Ascending aorta (tissue), 2 donors: ENCODE data around the gene PRELID1. TPM values are rescaled to one million over a fixed set of nuclear protein-coding genes. Genes with fewer than 3 reads are reported as not detected.

Source experiments
- DNase-seq, 2 donors: peaks; one replicate each; pipeline ENCODE4 v3.0.0-alpha.2; 2019; ENCODE audit warnings: low spot score in 2 of 2
- H3K27ac ChIP-seq, 2 donors: fragments of 200-600 bp; sonication (generic); one replicate each; pipeline ENCODE4 v1.5.1; 2016 to 2017; ENCODE audit warnings: mild to moderate bottlenecking in 1 of 2
- H3K27me3 ChIP-seq: fragments of 200-600 bp; sonication (generic); one replicate; pipeline ENCODE4 v1.5.1; 2017
- H3K36me3 ChIP-seq, 2 donors: fragments of 200-600 bp; sonication (generic); one replicate each; pipeline ENCODE4 v1.5.1; 2016
- H3K4me1 ChIP-seq, 2 donors: fragments of 200-600 bp; sonication (generic); one replicate each; pipeline ENCODE4 v1.5.1; 2016 to 2017; ENCODE audit warnings: mild to moderate bottlenecking in 1 of 2
- H3K4me3 ChIP-seq, 2 donors: fragments of 200-600 bp; sonication (generic); one replicate each; pipeline ENCODE4 v1.5.1; 2016 to 2017; ENCODE audit warnings: mild to moderate bottlenecking in 1 of 2
- H3K9me3 ChIP-seq, 2 donors: fragments of 200-600 bp; sonication (generic); one replicate each; pipeline ENCODE4 v1.5.1; 2016
- intact Hi-C: fragments of 100-400 bp; cut with DNase I; formaldehyde crosslinking; loops from one replicate; pipeline ENCODE4 v1.15.1; 2023
- total RNA-seq: library from RNA; depleted of rRNA; stranded (reverse); fragments of >200 nt; gene quantifications from one replicate; pipeline ENCODE4 v1.1.0, GENCODE V29; 2016
- TF ChIP-seq, protein P1 (sequence below), 3 experiments: fragments of 200-600 bp in 2 of 3; fragments of 450-650 bp in 1 of 3; sonication (generic) in 2 of 3; IDR thresholded peaks; one replicate each; pipeline ENCODE4 v1.5.1; 2016 to 2019; ENCODE audit warnings: antibody characterized with exemption in 3 of 3, mild to moderate bottlenecking in 1 of 3, moderate library complexity in 1 of 3

Gene PRELID1
- total RNA-seq, 1 donor from 2014 or later: 376 TPM

DNA sequence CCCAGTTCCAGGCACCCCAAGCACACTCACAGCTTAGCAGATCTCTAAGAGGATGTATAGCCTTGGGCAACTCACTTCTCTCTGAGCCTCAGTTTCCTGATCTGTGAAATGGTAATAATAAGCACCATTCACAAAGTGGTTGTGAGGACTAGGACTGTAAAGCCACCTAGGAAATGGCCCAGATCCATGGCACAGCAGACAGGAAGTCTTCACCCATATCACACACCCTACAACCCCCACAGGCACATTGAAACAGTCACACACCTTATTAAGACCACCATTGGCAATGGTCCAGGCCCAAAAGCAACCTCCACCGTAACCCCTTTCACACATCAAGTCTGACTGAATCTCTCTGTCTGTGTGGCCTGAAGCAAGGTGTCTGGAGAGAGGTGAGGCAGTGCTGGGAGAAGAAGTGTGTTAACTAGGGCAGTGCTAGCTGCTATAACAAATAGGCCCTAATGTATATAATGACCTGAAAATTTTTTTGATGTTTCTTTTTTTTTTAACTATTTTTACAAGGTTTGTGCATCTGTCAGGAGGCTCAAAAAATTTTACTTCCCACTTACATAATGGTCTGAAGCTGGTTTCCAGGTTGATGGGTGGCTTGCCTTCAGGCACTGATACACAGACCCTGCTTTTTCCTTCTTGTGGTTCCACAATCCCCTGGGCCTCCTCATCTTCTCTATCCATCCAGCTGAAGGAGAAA is 51.7 kb downstream of the PRELID1 start:
- intact Hi-C loops: no loop called here
- H3K4me1 ChIP-seq: peaks cover 3 to 7% of the 10 kb centered on the region in 2 donors
- no peak for DNase-seq
- H3K9me3 ChIP-seq: no peaks in the 10 kb centered on the region
- H3K27ac ChIP-seq: no peak overlapping the region
- TF ChIP-seq, protein P1, sequence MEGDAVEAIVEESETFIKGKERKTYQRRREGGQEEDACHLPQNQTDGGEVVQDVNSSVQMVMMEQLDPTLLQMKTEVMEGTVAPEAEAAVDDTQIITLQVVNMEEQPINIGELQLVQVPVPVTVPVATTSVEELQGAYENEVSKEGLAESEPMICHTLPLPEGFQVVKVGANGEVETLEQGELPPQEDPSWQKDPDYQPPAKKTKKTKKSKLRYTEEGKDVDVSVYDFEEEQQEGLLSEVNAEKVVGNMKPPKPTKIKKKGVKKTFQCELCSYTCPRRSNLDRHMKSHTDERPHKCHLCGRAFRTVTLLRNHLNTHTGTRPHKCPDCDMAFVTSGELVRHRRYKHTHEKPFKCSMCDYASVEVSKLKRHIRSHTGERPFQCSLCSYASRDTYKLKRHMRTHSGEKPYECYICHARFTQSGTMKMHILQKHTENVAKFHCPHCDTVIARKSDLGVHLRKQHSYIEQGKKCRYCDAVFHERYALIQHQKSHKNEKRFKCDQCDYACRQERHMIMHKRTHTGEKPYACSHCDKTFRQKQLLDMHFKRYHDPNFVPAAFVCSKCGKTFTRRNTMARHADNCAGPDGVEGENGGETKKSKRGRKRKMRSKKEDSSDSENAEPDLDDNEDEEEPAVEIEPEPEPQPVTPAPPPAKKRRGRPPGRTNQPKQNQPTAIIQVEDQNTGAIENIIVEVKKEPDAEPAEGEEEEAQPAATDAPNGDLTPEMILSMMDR (IDR thresholded peaks at IDR 0.05): no peak
- H3K27me3 ChIP-seq: no peaks in the 10 kb centered on the region
- H3K4me3 ChIP-seq: no peak overlapping the region
- no peaks in the 10 kb centered on the region for H3K36me3 ChIP-seq

DNA sequence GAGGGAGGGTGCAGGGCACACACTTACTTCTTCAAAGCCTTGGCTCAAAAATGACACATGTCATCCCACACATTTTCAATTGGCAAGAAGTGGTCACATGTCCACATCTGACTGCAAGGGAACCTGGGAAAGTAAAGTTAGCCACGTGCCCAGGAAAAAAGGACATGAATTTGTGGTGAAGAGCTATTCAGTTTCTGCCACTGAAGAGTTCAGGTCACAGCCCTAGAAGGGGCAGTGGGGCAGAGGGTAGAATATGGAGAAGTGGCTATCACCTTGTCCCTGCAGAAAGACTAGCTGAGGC is 52.2 kb downstream of the PRELID1 start:
- TF ChIP-seq, protein P1 (IDR thresholded peaks at IDR 0.05): no peak
- intact Hi-C loops: no loop called here
- Histone ChIP-seq H3K9me3 (no peaks in the 10 kb centered on the region), H3K4me1 (peaks cover 0 to 3% of the 10 kb centered on the region in 2 donors), H3K27ac (no peak overlapping the region), H3K36me3 (no peaks in the 10 kb centered on the region), H3K27me3 (no peaks in the 10 kb centered on the region), H3K4me3 (no peak overlapping the region)
- no peak for DNase-seq

Other genes starting within 250 kb of the PRELID1 start
- gene FGFR4, start 216.9 kb upstream of the PRELID1 start, total RNA-seq: 0.85 TPM
- gene NSD1, start 170.0 kb upstream of the PRELID1 start, total RNA-seq: 22.7 TPM
- gene RAB24, start 80 bp upstream of the PRELID1 start, total RNA-seq: 68.8 TPM
- gene MXD3, start 8.1 kb downstream of the PRELID1 start, total RNA-seq: 13.5 TPM
- gene LMAN2, start 47.9 kb downstream of the PRELID1 start, total RNA-seq: 229 TPM
- 4.5 TPM for gene RGS14, start 54.1 kb downstream of the PRELID1 start, total RNA-seq
- gene SLC34A1, start 80.6 kb downstream of the PRELID1 start, total RNA-seq: not detected
- gene PFN3, start 96.9 kb downstream of the PRELID1 start, total RNA-seq: not detected
- not detected for gene F12, start 105.8 kb downstream of the PRELID1 start, total RNA-seq
- gene GRK6, start 122.9 kb downstream of the PRELID1 start, total RNA-seq: 20.6 TPM
- 18.1 TPM for gene PRR7, start 143.0 kb downstream of the PRELID1 start, total RNA-seq
- gene DBN1, start 169.8 kb downstream of the PRELID1 start, total RNA-seq: 151 TPM
- gene PDLIM7, start 193.8 kb downstream of the PRELID1 start, total RNA-seq: 1,082 TPM
- gene DOK3, start 206.0 kb downstream of the PRELID1 start, total RNA-seq: 0.32 TPM
- 117 TPM for gene DDX41, start 213.2 kb downstream of the PRELID1 start, total RNA-seq